HG03442 (cell line): ENCODE results near the gene TMEM59L.

Experiments
- ATAC-seq: cut with Tn5 transposase; IDR thresholded peaks from one replicate; pipeline ENCODE4 v1.9.1; 2021; ENCODE audit warnings: mild to moderate bottlenecking, moderate library complexity; ENCODE audit not compliant: unreplicated experiment

The TMEM59L gene

DNA sequence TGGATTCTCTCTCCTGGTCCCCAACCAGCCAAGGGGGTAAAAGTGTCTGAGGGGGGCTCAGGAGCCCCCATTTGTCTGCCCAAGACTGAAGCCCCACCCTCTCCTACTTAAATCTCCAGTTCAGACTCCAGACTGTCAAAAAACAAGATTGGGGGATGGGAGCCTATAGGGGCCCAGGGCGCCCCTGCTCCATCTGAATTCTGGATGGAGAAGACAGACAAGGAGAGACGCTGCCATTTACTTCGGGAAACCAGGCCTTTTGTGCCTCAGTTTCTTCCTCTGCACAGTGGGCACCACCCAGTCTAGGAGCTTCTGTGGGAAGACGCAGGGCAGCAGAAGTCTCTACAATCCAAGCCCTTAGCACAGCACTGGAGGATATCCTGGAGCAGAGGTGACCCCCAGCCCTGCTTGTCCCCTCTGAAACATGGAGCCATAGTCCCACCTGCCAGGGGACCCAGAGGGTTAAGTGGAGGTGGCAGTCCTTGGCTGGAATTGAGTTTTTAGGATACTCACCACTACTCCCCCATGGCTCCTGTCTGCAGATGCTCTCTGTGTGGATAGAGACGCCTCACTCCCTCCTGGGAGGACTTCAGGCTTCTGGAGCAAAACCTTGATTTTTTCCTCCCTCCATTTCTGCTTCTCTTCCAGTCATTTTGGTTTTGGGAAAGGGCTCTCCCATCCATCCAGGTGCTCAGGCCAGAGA is 4.4 kb upstream of the TMEM59L start:
- ATAC-seq, result no peak

DNA sequence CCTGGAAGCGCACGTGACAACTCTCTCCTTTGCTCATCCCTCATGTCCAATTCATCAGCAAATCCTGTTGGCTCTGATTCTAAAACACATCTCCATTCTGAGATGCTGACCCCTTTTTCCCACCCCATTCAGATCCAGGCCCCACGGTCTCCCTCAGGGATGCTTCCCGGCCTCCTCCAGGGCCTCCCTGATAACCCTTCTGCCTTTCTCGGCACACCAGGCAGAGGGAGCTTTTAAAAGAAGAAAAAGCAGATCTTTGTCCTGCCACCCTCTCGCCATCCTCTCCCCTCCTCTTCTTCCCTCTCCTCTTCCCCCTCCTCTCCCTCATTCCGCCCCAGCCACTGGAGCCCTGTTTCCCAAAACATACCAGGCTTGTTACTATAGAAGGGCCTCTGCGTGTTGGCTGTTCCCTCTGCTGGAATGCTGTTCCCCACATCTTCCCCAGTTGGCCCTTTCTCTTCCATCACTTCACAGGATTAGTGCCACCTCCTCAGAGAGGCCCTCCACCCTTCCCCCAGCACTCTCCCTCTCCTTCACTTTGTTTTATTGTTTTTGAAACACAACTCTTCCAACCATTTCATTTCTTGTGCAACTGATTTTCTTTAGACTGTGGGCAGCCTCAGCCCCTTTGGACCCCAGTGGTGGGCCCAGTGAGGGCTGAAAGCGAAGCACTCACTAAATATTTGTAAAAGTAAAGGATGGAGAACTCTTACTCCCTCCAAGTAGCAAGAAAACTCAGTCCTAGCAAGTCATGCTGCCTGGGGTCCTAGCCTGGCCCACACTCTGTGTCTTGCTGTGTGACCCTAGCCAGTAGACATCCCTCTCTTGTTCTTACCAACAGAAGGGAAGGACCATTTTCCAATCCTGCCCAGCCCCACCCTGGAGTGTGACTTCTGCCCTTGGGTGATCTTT is 3.6 kb upstream of the TMEM59L start:
- ATAC-seq, result no peak

- no peak for ATAC-seq
Measured at GRCh38 chr19:18609717-18610051, 3.0 kb upstream of the TMEM59L start.

DNA sequence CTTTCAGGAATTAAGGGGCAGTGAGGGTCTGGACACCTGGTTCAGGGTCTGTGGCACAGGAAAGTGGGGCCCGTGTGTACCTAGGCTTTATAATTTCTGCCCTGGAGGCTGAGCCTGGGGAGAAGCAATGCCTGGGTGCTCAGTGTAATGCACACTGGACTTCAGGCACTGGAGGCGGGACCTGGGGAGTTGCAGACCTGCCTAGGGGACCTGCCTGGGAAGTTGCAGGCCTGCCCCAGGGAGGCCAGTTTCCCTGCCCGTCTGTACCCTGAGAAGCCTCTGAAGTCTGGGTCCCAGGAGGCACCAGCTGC is 2.5 kb upstream of the TMEM59L start:
- no peak for ATAC-seq

DNA sequence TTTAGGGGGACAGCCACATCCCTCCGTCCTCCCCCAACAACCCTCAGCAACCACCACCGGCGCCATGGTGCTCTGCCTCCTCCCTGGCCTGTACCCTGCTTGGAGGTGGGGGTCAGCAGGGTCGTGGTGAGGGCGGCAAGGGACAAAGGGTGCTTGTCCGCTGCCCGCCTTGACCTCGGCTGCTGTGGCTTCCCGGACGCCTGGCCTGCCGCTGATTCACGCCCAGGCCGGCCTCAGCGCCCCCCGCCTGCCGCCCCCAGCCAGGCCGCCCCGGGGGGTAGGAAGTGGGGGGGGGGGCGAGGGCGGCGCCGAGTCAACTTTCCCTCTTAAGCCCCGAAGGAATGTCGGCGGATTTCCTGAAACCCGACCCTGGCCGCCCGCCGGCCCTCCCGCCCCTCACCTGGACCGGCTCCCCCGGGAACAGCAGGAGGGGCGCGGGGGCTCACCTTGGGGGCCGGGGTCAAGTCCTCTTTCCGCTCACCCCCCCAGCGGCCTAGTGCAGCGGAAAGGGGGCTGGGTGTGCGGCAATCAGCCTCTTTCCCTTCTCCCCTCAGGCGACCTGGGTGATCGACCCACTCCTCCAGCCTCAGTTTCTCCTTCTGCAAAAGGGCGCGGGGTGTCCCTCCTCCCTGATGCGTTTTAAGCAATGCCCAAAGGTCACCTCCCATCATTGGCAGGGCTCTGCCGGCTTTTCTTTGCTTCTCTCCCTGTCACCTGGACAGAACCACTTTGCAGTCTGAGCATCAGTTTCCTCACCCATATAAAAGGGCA is 1.9 kb upstream of the TMEM59L start:
- ATAC-seq, result no peak

DNA sequence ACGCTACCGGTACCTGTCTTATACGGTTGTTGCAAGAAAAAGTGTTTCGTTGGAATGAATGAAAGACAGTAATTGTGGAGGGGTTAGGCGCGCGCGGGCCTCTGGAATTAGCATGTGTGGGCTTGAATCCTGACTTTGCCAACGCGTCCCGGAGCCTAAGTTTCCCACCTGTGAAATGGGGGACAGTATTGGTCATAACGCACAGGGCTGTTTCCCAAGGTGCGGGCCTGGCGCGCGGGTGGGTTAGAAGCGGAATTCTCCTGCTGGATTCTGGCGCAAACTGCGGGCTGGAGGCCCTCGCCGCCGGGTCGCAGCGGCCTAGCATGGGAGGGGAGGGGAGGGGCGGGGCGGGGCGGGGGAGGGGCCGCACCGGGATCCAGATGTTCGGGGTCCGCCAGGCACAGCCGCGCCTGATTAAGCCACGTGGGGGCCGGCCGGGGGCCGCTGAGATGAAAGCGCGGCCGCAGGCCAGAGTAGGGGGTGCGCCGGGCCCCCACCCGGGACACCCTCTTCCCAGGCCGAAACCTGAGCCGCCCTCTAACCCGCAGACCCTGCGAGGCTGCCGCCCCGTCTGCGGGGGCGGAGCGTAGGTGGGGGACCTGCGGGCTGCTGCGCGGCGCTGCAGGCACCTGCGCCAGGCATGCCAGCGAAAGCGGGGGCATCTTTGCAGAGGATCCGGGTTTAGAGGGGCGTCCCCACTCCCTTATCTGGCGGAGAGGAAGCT is 1.2 kb upstream of the TMEM59L start:
- no peak for ATAC-seq

- no peak for ATAC-seq
Measured at GRCh38 chr19:18612051-18612771, 459 bp upstream of the TMEM59L start.

DNA sequence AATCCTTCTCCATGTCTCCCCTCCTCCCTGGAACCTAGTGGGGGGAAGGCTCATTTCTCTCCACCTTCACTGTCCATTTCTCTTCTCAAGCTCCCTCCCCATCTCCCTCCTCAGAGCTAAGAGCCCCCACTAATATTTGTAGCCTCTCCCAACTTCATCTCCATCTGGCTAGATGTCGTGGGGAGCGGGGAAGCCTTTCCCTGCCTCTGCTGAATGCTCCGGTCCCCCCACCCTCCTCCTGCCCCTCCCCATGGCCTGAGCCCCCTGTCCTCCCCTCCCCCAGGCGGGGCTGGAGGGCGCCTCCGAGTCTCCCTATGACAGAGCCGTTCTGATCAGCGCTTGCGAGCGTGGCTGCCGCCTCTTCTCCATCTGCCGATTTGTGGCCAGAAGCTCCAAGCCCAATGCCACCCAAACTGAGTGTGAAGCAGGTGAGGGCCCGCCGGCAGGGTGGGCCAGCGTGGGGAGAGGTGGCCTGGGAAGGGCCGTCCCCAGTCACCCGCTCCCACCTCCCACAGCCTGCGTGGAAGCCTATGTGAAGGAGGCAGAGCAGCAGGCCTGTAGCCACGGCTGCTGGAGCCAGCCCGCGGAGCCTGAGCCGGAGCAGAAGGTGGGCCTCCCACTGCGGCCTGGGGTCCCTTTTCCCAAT is 1.0 kb downstream of the TMEM59L start:
- ATAC-seq, result no peak

DNA sequence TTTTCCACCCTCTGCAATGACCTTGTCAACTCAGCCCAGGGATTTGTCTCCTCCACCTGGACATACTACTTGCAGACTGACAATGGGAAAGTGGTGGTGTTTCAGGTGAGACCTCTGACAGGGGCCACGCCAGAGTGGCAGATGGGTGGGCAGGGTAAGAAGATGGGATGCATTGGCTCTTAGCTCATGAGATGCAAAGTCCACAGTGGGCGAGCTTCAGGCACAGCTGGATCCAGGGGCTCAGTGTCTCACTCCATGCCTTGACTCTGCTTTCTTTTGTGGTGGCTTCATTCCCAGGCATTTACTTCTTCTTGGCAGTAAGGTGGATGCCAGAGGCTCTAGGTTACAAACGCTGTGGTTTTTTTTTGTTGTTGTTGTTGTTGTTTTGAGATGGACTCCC is 3.4 kb downstream of the TMEM59L start:
- no peak for ATAC-seq

GRCh38 chr19:18617562-18617961 is 4.9 kb downstream of the TMEM59L start:
- ATAC-seq, result no peak

DNA sequence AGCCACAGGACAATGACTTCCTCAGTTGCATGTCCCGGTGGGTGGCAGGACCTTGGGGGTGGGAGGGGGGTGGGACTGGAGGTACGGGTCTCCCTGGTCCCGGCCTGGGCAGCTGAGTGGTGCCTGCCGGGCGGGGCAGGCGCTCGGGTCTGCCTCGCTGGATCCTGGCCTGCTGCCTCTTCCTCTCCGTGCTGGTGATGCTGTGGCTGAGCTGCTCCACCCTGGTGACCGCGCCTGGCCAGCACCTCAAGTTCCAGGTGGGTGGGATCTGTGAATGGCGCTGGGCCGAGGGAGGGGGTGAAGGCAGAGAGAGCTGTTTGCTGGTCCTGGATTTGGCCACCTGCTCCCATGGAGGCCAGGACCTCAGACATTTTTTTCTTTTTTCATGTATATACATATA is 5.6 kb downstream of the TMEM59L start:
- ATAC-seq, result no peak

DNA sequence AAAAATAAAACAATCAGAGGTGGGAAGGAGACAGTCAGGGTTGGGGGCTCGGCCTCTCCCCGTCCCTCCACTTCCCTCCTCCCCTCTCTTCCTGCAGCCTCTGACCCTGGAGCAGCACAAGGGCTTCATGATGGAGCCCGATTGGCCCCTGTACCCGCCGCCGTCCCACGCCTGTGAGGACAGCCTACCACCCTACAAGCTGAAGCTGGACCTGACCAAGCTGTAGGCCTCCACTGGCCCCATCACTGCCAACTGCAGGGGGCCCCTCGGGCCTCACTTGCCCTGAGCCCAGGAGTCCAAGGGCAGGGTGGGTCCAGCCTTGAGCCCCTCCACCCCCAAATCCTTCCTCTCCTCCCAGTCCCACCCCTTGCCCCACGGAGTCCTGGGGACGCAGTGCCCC is 7.6 kb downstream of the TMEM59L start:
- ATAC-seq, result no peak

- ATAC-seq, result no peak
Measured at GRCh38 chr19:18620902-18621301, 8.2 kb downstream of the TMEM59L start.

GRCh38 chr19:18626906-18627305 is 14.2 kb downstream of the TMEM59L start:
- ATAC-seq, result no peak

DNA sequence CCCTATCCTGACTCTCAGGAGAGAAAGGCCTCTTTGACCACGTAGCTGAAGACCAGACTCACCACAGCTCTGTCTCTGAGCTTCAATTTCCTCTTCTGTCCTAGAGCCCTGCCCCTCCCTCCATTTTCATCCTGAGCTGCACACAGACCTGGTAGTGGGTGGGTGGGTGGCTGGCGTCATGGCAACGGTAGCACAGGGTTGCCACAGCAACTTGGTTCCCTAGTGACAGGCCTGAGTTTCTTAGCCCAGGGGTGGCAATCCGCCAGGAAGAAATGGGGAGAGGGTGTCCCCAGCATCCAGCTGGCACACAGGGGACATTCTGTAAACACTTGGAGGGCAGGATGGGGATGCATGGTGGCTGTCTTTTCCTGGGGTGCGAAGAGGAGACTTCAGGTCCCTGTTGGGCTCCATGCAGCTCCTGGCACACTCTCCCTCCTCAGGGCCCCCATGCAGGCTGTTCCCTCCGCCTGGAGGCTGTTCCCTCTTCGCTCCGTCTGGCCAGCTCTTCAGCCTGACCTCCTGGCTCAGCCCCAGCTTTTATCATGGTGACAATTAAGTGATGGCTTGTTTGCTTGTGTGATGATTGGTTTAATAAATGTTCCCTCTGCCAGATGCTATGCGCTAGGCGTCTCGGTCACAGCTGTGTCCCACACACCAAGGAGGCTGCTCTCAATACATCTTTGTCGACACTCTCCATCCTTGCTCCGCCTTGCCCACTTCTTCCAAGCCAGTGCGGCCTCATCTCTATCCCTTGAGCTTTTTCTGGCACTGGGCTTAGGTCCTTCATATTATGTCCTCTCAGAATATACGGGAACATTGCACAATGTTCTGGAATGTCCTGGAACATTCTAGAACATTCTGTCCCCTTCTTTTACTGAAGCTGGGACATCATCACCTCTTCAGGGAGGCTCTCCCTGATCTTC is 16.8 kb downstream of the TMEM59L start:
- no peak for ATAC-seq

GRCh38 chr19:18633321-18633720 is 20.7 kb downstream of the TMEM59L start:
- no peak for ATAC-seq

DNA sequence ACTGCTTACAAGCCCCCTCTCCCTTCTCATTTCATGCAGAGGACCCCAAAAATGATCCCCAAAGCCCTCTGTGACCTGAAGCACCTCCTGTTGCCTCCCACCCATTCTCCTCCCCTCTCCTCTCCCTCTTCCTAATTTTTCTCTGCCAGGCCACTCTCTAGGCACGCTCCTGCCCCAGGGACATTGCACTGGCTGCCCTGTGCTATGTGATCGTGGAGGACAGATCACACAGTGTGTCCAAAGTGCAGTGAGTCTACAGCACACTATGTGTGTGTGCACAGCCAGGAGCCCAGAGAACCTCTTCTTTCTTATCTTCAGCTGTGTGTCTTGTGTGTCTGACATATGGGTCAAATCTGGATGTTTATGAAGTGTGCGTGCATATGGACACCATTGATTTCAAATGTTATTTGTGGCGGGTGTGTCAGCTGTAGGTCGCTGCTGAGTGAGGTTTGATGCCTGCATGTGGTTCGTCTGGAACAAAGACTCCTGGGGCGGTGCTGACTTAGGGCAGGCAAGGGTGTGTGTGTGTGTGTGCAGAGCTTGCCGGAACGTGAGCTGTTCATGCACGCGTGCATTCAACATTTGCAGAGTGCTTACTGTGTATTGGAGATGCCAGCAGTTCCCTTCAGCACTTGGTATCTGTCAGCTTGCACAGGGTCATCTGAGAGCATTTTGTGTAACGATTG is 22.1 kb downstream of the TMEM59L start:
- ATAC-seq, result no peak

- ATAC-seq, result no peak
Measured at GRCh38 chr19:18635831-18636182, 23.1 kb downstream of the TMEM59L start.
